MM.1S (cell line): ENCODE results near the gene RNF217.

ENCODE experiments used
- DNase-seq: peaks from one replicate; pipeline ENCODE4 v3.0.0-alpha.2; 2015
- H2AFZ ChIP-seq: fragments of 300-600 bp; sonication (generic); 2 replicates; pipeline ENCODE4 v1.6.0; 2016; ENCODE audit warnings: antibody characterized with exemption, low read length
- H3F3A ChIP-seq: fragments of 300-600 bp; sonication (generic); 2 replicates; pipeline ENCODE4 v1.6.1; 2016; ENCODE audit warnings: mild to moderate bottlenecking, antibody characterized with exemption, low read length, moderate library complexity, mixed read lengths; ENCODE audit not compliant: insufficient read depth
- H3K27ac ChIP-seq: fragments of 300-600 bp; sonication (generic); 2 replicates; pipeline ENCODE4 v1.5.1; 2016; ENCODE audit warnings: mild to moderate bottlenecking, low read length
- H3K27me3 ChIP-seq: fragments of 300-600 bp; sonication (generic); replicated peaks from 2 replicates; pipeline ENCODE4 v1.6.0; 2016; ENCODE audit warnings: low read length; ENCODE audit not compliant: insufficient read depth
- H3K36me3 ChIP-seq: fragments of 300-600 bp; sonication (generic); replicated peaks from 2 replicates; pipeline ENCODE4 v1.6.1; 2016; ENCODE audit warnings: mild to moderate bottlenecking, low read length, mixed read lengths; ENCODE audit not compliant: insufficient read depth
- H3K4me1 ChIP-seq: fragments of 300-600 bp; sonication (generic); 2 replicates; pipeline ENCODE4 v1.6.1; 2016; ENCODE audit warnings: low read length, mixed read lengths
- H3K4me2 ChIP-seq: fragments of 300-600 bp; sonication (generic); 2 replicates; pipeline ENCODE4 v1.6.0; 2016; ENCODE audit warnings: low read depth, low read length
- H3K4me3 ChIP-seq: fragments of 300-600 bp; sonication (generic); 2 replicates; pipeline ENCODE4 v1.5.1; 2016; ENCODE audit warnings: low read length, mixed read lengths
- H3K79me2 ChIP-seq: fragments of 300-600 bp; sonication (generic); 2 replicates; pipeline ENCODE4 v1.6.1; 2016; ENCODE audit warnings: mixed run types, low read length, mixed read lengths
- H3K9ac ChIP-seq: fragments of 300-600 bp; sonication (generic); 2 replicates; pipeline ENCODE4 v1.6.1; 2016; ENCODE audit warnings: low read length, mixed read lengths
- H3K9me2 ChIP-seq: fragments of 300-600 bp; sonication (generic); replicated peaks from 2 replicates; pipeline ENCODE4 v1.6.1; 2016; ENCODE audit warnings: mild to moderate bottlenecking, low read length, mixed read lengths; ENCODE audit not compliant: insufficient read depth
- H3K9me3 ChIP-seq: fragments of 300-600 bp; sonication (generic); replicated peaks from 2 replicates; pipeline ENCODE4 v1.6.1; 2016; ENCODE audit warnings: mild to moderate bottlenecking, low read length, mixed read lengths; ENCODE audit not compliant: insufficient read depth
- H4K20me1 ChIP-seq: fragments of 300-600 bp; sonication (generic); 2 replicates; pipeline ENCODE4 v1.6.1; 2016; ENCODE audit warnings: mild to moderate bottlenecking, low read length, moderate library complexity, mixed read lengths; ENCODE audit not compliant: insufficient read depth
- CTCF ChIP-seq: fragments of 300-600 bp; sonication (generic); IDR thresholded peaks from 2 replicates; pipeline ENCODE4 v1.5.1; 2016; ENCODE audit warnings: antibody characterized with exemption, low read length, mixed read lengths
- EZH2 ChIP-seq: fragments of 300-600 bp; sonication (generic); optimal IDR thresholded peaks from 2 replicates; pipeline ENCODE3; 2017; ENCODE audit warnings: low read depth, mild to moderate bottlenecking, antibody characterized with exemption, low read length, mixed read lengths
- EZH2phosphoT487 ChIP-seq: fragments of 300-600 bp; sonication (generic); IDR thresholded peaks from 2 replicates; pipeline ENCODE4 v1.6.1; 2018; ENCODE audit warnings: antibody characterized with exemption, low read length

RNF217 gene

DNA sequence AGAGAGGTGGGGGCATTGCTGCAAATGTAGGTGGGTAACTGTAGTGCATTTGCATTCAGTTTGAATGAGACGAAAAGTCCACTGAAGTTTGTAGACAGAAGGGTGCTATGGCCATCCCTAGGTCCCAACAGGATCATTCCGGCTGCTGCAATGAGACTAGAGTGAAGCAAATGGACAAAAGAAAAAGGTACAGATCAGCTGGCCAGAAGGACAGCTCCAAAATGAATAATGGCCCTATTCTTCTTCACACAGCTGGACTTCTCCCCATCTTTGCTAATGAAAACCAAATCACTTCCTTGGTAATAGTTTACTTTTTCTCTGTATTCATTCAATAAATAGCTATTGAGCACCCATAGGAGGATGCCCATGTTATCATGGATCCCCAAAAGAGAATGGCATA is 134.9 kb downstream of the RNF217 start:
- Histone ChIP-seq H3K27me3 (no peaks in the 10 kb centered on the region), H2AFZ (no peak overlapping the region), H3K4me2 (no peak overlapping the region), H3K9me2 (no peaks in the 10 kb centered on the region), H3K4me3 (no peak overlapping the region), H3K9ac (no peak overlapping the region), H3K9me3 (no peaks in the 10 kb centered on the region), H3K27ac (no peak overlapping the region), H4K20me1 (no peaks in the 10 kb centered on the region), H3F3A (no peaks in the 10 kb centered on the region), H3K4me1 (no peaks in the 10 kb centered on the region), H3K79me2 (no peaks in the 10 kb centered on the region), H3K36me3 (no peaks in the 10 kb centered on the region)
- DNase-seq = no peak
- TF ChIP-seq EZH2 = no peak
- TF ChIP-seq EZH2phosphoT487 = no peak
- no peak for TF ChIP-seq CTCF

DNA sequence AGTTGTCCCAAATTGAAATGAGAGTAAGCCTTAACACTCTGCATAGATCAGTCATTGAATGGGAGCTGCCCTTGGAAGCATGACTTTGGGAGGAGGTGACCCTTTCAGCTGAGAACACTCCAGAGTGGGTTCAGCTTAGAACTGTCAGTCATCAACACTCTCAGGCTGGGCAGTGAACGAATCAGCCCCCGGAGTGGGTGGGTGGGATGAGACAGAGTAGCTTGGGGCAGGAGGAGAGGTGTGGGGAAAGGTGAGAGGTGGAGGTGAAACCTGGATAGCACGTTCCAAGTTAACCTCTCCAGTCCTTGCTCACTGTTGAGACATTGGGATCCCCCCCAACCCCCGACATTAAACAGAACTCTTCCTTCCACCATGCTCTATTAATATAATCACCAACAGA is 136.0 kb downstream of the RNF217 start:
- no peaks in the 10 kb centered on the region for H4K20me1 ChIP-seq
- H3K27me3 ChIP-seq = no peaks in the 10 kb centered on the region
- H3K4me1 ChIP-seq = no peaks in the 10 kb centered on the region
- no peaks in the 10 kb centered on the region for H3K79me2 ChIP-seq
- H3K9me3 ChIP-seq = no peaks in the 10 kb centered on the region
- H3K4me2 ChIP-seq = no peak overlapping the region
- H3K9me2 ChIP-seq = no peaks in the 10 kb centered on the region
- DNase-seq = no peak
- no peak overlapping the region for H2AFZ ChIP-seq
- TF ChIP-seq CTCF (no peak), EZH2 (no peak), EZH2phosphoT487 (no peak)
- H3K4me3 ChIP-seq = no peak overlapping the region
- no peaks in the 10 kb centered on the region for H3F3A ChIP-seq
- H3K9ac ChIP-seq = no peak overlapping the region
- H3K36me3 ChIP-seq = no peaks in the 10 kb centered on the region
- no peak overlapping the region for H3K27ac ChIP-seq

- Histone ChIP-seq H3K4me2 (peak overlapping the region; percentile 50), H3K9me2 (no peaks in the 10 kb centered on the region), H3K36me3 (no peaks in the 10 kb centered on the region), H3K4me1 (no peaks in the 10 kb centered on the region), H2AFZ (peak overlapping the region; percentile 51), H3K27me3 (no peaks in the 10 kb centered on the region), H3K4me3 (peak overlapping the region; percentile 43), H3K9me3 (no peaks in the 10 kb centered on the region), H4K20me1 (no peaks in the 10 kb centered on the region), H3F3A (no peaks in the 10 kb centered on the region), H3K27ac (no peak overlapping the region), H3K9ac (no peak overlapping the region), H3K79me2 (no peaks in the 10 kb centered on the region)
- TF ChIP-seq EZH2 = no peak
- TF ChIP-seq CTCF = 0 out of 2 replicates have a peak, but pooled peaks have one; percentile 3
- no peak for TF ChIP-seq EZH2phosphoT487
- peak; percentile 19 for DNase-seq
These were observed 137.2 kb downstream of the RNF217 start for GRCh38 chr6:125099211-125100073.
